ENCODE results near the gene BPIFB2.
"Not testable (repeated sequence)": the region's sequence is repeated elsewhere in the genome, so short reads cannot be mapped to it uniquely, and the experiment has no call there.

BPIFB2 gene

DNA sequence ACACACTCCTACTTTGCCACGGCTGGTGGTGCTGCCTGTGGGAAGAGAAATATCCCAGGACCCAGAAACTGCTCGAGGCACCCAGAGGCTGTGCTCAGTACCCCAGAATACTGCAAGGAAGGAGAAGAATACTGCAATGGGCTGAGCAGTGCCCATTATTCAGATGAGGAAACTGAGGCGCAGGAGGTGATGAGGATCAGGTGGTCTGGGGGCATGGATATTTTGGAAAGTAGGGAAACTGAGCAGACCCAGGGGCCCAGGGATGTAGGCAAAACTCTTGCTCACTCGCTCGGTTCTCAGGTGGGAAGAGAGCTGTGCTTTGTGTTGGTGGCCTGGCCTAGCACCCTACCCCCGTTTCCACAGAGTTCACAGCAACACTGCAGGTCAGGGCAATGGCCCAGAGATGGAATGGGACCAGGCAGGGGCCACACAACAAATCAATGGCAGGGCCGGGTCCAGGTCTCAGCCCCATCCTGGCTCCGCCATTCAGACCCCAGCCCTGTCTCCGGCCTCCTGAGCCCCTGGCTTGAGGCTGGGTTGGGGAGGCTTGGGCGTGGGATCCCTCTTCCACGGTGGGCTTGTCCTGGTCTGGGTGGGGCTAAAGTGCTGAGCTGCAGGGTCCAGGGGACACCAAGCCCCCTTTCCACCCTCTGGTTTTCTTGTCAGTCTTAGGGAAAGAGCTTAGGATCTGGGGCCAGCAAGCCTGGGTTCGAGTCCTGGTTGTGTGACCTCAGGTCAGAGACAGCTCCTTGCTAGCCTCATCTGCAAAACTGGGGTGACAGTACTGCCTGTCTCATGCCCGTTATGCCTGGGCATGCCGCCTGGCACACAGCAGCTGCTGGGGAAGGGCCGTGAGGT lies 37.2 kb upstream of the BPIFB2 start:
- DNase-seq (ENCODE audit: low read depth, low spot score), result no peak

DNA sequence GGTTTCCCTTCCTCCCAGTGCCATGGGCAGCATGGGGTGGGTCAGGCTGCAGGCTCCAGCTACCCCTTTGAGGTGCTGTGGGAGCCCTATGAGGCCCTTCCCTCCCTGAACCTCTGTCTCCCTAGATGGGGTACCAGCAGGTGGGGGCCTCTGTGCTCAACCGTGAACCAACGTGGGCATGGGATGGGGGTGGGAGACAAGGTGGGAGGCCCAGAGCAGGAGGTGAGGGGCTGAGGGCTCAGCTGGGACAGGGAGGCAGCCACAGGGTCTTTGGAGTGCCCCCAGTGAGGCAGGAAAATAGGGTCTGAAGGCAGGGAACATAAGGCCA lies 36.6 kb upstream of the BPIFB2 start:
- no peak for DNase-seq (ENCODE audit: low read depth, low spot score)

DNA sequence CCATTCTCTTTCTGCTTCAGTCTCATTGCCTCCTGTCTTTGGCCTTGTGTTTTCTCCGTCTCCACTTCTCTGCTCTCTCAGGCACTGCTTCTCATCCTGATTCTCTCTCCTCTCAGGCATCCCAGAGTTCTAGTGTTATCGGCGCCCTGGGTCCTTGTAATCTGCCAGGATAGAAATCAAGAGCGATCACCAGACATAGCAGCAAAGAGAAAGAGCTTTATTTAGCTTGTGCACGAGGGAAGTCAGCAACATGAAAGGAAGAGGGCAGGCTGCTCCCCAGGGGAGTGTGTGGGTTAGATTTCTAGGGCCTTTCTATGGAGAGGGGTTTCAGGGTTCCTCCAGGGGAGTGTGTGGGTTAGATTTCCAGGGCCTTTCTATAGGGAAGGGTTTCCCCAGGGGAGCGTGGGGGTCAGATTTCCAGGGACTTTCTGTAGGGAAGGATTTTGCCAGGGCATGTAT lies 35.8 kb upstream of the BPIFB2 start:
- DNase-seq (ENCODE audit: low read depth, low spot score), result no peak

DNA sequence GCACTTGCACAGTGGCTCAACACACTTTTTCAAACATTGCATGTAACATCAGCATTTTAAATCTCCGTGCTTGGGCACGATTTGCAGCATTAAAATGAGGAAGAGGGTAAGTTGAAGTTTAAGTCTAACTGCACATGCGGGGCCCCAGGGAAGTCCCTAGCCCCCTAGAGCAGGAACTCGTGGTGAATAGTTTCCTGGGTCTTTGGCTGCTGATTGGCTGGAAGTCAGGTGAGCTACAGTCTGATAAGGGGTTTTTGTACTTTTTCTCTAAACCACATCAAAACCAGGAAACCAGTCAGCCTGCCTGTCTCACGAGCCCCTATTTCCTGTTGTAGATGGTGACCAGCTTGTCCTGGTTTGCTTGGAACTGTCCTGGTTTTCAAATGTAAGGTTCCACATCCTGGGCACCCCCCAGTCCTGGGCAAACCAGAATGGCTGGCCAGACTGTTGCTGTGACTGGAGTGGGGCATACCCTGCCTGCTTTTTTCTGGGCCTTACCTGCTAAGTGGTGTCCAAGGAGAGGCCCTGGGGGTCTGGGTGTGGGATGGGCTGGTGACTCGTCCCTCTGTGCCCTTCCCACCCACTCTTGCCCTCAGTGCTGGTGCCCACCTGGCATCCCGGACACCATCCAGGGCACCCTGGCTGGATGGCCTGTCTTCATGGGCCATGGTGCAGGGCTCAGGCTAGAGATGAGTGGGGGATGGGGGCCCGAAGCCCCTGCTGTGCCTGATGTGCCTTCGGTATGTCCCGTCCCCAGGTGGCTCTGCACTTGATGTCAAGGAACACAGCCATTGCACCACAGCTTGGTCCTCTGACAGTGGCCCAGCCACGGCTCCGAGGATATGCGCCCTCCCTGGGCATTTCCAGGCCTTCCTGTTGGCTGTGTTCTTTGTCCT lies 35.1 kb upstream of the BPIFB2 start:
- DNase-seq (ENCODE audit: low read depth, low spot score), result peak; percentile 70

DNA sequence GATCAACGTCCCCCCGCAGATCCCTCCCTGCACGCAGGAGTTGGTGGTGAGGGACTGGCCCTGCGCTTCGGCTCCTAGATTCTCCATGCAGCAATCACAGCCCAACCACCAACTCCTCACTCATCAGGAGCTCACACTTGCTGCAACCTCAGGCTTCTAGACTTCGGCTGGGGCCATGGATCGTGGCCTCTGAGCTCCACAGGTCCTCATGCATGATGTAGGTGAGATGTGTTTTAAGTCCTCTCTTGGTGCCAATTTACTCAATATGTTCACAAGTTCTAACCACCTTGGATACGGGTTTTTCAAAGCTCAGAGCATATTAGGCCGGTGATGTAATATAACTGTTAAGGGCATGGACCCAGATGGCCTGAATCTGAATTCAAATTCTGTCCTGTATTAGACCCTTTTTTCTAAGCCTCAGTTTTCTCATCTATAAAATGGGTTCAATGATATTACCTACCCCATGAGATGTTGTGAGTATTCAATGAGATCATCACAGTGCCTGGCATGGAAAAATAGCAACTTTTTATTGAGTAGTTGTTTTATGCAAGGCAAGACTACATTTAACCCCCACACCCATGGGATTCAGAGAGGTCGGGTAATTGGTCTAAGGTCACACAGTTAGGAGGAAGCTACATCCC lies 34.3 kb upstream of the BPIFB2 start:
- DNase-seq (ENCODE audit: low read depth, low spot score), result no peak

DNA sequence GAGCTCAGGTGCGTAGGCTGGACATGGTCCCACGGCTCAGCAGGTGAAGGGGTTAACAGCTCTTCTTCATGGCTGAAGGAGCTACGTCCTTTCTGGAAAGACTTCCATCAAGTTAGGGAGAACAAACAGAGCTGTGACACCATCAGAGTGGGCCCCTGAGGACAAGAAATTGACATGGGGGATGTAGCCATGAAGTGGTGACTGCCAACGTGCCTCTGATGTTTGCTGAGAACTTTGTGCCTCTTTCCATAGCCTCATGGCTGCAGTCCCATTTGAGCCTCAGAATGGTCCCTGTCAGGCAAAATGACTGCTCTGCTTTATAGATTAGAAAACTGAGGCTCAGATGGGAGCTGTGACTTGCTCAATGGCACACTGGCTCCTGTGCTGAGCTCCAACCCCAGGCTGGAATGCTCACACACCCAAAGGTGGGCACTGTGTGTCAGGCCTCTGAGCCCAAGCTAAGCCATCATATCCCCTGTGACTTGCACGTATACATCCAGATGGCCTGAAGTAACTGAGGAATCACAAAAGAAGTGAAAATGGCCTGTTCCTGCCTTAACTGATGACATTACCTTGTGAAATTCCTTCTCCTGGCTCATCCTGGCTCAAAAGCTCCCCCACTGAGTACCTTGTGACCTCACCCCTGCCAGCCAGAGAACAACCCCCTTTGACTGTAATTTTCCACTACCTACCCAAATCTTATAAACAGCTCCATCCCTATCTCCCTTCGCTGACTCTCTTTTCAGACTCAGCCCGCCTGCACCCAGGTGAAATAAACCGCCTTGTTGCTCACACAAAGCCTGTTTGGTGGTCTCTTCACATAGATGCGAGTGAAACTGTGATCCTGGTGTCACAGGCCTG lies 33.1 kb upstream of the BPIFB2 start:
- not testable (repeated sequence) for DNase-seq (ENCODE audit: low read depth, low spot score)

DNA sequence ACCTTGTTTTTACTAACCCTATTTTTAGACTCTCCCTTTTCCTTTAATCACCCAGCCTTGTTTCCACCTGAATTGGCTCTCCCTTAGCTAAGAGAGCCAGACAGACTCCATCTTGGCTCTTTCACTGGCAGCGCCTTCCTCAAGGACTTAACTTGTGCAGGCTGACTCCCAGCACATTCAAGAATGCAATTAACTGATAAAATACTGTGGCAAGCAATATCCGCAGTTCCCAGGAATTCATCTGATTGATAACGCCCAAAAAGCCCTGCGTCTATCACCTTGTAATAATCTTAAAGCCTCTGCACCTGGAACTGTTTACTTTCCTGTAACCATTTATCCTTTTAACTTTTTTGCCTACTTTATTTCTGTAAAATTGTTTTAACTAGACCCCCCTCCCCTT lies 32.4 kb upstream of the BPIFB2 start:
- DNase-seq (ENCODE audit: low read depth, low spot score), result not testable (repeated sequence)

DNA sequence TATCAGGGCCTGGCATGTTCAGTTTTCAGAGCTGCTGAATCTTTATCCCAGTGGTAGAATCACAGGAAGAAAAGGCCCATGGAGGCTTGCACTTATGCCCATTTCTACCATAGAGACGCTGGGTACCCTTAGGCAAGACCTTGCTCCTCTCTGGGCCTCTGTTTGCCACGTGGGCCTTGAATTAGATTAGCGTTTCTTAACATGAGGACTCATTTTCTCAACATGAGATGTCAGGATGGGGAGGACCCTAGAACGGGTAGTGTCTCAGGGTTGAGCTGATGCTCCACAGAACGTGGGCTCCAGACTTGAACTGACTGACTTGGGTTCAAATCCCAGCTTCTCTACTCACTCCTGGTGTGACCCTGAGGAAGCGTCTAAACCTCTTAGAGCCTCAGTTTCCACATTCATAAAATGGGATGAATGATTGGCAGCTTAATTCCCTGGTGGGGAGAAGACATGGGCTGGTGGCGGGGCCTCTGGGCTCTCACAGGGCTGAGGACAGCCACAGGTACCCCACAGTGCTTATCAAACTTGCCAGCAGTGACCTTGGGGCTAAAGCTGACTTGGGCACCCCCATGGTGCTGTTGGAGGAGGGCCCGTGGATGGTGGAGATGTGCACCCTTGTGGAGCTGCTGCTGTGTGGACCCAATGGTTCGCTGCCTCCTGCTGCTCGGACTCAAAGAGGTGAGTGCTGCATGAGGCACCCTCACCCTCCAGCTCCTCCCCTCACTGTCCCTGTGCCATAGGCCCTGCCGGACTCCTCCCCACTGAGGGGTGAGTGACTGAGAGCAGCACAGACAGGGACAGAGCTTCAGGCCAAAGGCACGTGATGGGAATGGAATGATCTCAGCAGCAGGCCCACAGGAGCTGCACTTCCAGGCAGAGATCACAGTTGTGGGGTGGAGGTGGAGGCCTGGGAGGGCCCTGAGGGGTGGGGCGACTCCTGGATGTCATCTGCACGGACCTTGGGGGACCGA lies 31.5 kb upstream of the BPIFB2 start:
- DNase-seq (ENCODE audit: low read depth, low spot score), result no peak

DNA sequence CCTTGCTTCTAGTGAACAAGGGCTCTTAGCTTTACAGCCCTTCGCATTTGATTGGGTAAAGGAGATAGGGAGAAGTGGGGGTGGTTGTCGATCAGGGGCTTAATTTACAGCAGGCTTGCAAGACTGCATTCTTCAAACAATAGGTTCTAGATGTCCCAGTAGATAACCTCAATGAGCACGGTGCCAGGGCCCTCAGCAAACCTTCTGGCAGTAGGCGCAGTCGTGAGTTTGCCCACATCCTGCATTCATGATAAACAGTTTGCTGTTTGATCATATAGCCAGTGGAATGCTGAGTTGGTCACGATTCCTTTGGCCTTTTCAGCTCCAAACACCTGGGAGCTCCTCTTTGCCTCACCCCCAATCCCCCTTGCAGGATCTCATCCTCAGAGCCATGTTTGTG lies 30.8 kb upstream of the BPIFB2 start:
- DNase-seq (ENCODE audit: low read depth, low spot score), result no peak

DNA sequence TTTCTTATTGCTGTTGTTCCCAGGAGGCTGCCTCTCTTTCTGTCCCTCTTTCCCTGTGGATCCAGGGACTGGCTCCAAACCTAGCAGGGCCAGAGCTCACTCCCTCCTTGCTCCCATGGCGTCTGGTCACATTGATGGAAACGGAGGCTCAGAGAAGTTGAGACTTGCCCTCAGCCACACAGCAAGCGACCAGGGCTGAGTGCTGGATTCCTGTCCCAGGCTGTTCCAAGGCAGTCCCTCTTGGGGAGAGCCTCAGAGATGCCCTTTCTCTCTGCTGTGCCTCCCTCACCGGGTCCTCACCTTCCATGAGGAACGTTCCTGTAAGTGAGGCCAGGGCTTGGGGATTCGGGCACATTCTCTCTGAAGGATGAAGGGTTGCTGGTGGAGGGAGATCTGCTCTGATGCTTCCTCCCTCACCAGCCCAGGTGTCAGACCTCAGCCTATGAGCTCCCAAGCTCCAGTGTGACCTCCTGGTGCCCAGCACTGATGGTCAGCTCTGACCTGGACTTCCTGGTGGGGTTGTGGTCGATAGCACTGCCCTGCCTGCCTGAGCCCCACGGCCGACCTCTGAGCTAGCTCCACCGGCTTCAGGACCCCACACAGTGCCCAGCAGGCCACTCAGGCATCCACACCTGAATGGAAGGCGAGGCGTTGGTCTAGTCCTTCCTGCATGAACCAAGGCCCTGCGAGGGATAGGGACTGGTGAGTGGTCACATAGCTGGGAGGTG lies 30.1 kb upstream of the BPIFB2 start:
- no peak for DNase-seq (ENCODE audit: low read depth, low spot score)

DNA sequence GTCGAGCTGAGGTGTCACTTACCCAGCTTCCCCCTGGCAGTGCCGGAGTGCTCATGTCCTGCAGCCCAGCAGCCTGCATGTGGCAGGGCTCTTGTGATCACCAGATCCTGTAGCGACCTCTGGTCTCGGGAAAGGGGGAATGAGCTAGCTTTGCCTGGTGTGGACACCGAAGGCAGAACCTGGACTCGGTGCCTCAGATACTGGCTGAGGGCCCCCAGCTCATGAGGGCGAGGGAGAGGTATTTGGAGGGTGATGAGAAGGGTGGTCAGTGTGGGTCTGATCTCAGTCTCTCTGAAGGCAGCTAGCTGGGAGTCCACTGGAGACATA lies 29.5 kb upstream of the BPIFB2 start:
- DNase-seq (ENCODE audit: low read depth, low spot score), result no peak

DNA sequence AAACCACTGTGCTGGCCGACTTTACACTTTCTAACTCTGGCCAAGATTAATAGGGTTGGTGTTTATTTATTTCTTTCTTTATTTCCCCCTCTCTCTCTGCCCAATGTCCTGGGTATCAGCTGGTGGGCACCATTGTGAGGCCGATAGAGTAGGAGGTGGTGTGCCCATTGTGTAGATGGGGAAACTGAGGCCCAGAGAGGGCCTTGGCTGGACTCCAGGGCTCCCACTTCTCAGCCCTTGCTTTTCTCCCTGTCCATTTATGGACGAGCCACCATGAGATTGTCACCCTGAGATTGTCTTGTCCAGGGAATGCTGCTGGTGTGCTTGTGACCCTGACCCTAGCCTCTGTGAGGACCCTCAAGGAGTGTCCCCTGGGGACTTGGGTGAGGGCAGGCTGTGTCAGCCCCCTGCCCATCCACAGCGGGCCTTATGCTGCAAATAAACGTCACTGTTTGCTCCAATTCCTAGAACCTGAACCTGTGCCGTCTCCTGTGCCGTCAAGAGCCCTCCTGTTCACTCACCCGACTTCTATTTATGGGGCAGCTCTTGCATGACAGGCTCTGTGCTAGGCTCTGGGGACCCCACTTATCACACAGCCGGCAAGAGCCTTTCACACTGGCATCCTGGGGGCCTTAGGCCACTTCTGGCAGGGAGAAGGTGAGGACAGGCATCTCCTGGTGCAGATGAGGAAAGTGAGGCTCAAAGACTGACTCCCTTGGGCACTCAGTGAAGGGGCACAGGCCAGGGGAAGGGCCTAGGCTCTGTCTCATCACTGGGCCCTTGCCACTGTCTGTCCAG lies 28.1 kb upstream of the BPIFB2 start:
- no peak for DNase-seq (ENCODE audit: low read depth, low spot score)

DNA sequence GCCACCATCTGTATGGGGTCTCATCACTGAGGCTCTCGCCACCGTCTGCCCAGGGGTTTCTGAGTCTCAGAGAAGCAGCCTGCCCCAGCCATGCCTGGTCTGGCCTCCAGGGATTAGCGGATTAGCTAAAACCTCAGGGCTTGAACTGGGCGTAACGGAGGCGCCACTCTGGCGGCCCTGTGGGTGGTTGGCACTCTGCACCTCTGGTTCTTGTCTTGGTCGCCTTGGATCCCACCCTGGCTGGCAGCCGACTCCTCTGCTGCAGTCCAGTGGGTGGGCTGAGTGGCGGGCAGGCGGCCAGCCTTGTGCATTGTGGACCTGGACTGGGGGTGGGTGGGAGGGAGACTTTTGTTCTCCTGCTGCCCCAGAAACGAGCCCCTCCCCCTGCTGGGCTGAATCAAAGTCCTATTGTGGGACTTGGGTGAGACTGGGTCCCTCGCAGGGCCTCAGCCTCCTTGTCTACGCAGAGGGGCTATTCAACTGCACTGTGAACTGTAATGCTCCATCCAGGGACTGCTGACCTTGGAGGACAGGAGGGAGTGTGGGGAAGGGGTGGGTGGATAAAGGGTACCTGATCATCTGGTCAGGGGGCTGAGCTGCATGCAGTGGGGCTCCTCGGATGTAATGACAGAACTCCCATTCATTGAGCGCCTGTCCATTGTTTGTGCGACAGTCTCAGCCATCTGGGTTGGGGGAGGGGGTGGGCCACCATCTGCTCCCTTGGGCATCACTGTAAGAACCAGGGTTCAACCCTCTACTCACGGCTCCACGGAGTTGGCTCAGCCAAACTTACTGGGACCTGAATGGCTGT lies 27.2 kb upstream of the BPIFB2 start:
- no peak for DNase-seq (ENCODE audit: low read depth, low spot score)

DNA sequence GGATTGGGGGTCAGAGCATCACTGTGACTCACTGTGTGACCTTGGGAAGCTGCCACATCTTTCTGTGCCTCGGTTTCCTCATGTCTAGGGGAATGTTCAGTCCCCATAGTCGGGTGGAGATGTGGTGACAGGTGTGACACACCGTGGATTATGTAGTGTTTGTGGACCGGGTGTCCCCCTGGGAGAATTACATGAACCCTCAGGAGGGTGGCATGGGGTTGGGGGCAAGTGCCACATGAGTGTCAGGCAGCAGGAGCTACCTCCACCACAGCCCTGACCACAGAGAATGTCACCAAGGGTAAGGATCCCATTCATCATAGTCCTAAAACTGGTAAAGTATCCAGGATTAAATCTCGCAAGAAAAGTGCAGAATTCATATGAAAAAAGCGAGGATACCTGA lies 26.5 kb upstream of the BPIFB2 start:
- DNase-seq (ENCODE audit: low read depth, low spot score), result no peak

DNA sequence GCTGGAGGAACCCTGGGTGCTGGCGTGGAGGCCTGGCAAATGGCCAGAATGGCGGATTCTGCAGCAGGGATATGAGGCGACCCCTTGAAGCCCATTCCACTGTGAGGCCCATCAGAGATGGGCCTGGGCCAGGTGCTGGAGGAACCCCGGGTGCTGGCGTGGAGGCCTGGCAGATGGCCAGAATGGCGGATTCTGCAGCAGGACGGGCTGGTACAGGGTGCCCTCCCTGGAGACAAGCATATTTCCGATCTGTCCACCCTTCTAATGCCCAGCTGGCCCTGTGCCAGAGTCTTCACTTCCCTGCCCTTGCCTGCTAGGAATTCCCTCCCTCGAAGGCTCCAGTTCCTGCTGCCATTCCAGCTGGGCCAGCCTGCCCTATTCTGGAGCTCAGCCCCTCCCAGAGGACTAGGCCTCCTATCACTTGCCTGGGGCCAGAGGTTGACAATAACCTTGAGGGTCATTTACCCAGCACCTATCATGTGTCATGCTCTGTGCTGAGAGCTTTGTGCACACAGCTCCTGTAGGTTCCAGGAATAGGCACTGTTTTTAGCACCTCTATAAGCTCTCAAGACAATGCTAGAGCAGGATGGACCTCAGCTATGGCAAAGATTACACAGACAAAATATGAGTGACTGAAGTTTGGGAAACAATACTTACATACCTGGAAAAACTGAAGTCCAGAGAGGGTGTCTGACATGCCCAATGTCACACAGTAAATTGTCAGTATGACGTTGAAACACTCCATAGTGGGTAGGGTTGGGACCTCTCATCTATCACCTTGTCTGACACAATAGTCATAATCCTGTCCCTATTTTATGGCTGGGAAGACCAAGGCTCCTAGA lies 24.7 kb upstream of the BPIFB2 start:
- no peak for DNase-seq (ENCODE audit: low read depth, low spot score)

DNA sequence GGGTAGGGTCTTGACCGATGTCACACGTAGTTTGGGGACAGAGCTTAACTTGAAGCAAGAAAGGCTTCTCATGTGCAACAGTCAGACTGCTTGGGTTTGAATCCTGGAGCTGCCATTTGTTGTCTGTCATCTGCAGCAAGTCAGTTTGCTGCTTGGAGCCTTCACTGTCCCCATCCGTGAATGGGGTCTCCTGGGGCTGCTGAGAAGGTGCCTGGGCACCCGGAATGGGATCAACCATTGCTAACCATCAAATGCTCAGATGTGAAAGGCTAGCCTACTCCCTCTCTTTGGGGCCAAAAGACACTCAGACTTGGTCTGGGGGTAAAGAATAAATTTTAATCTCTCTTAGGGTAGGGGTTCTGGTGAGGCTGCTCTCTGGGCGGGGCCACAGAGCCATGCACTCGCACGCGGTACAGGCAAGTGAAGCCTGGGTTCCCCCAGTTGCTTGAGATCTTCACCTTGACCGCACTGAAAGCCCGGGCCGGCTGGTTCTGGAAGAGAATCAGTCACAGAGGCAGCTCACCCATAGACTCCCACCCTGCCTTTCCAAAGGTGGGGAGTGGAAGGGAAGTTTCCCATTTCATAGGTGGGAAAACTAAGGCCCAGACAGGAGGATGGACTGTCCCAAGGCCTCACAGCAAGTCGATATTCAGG lies 23.9 kb upstream of the BPIFB2 start:
- no peak for DNase-seq (ENCODE audit: low read depth, low spot score)

DNA sequence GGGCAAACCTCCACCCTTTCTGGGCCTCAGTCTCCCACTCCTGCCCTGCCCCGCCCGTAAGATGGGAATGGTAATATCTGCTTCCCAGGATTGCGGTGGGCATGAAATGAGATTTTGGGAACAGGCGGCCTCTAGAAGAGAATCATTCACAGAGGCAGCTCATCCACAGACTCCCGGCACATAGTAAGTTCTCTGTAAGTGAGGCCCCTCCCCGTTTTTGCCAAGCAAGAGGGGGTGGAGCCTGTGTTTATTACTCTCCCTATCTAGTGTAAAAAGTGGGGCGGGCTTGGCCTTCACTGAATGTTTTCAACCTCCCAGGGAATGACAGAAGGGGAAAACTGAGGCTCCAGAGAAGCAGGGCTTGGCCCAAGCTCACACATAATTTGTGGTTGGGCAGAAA lies 23.3 kb upstream of the BPIFB2 start:
- no peak for DNase-seq (ENCODE audit: low read depth, low spot score)
